Activated B cell treated with CpG ODN at 0.5 μM for 24 hours (primary cell): Measurements from ENCODE around the gene COA5. TPM values are rescaled to one million over a fixed set of nuclear protein-coding genes. Genes with fewer than 3 reads are reported as not detected.
A peak's percentile ranks its signal among the peaks of the same experiment; 100 is the strongest.

Source experiments
- ATAC-seq: fragments of 200-7000 bp; cut with Tn5 transposase; one replicate; pipeline ENCODE4 v1.10.0; 2021; ENCODE audit warnings: low read depth, mild to moderate bottlenecking, moderate library complexity
- CTCF ChIA-PET: fragments of 350-600 bp; sonication (Branson Sonifier 250); formaldehyde crosslinking; loops from one replicate; lab custom pipeline; 2021; ENCODE audit warnings: antibody characterized with exemption; lab: Charles Lee
- POLR2A ChIA-PET: fragments of 350-600 bp; sonication (Branson Sonifier 250); formaldehyde crosslinking; loops from one replicate; lab custom pipeline; 2021; ENCODE audit warnings: antibody characterized with exemption; lab: Charles Lee
- DNase-seq: peaks from one replicate; pipeline ENCODE4 v3.0.0; 2022
- H3K27ac Mint-ChIP-seq: one replicate; pipeline ENCODE4 v1.8.0; 2020; ENCODE audit warnings: mixed read lengths
- H3K27me3 Mint-ChIP-seq: one replicate; pipeline ENCODE4 v1.8.0; 2021; ENCODE audit warnings: mixed read lengths
- H3K36me3 Mint-ChIP-seq: one replicate; pipeline ENCODE4 v1.8.0; 2021; ENCODE audit warnings: low read depth, mixed read lengths
- H3K4me1 Mint-ChIP-seq: one replicate; pipeline ENCODE4 v1.8.0; 2021; ENCODE audit warnings: mixed read lengths
- H3K4me3 Mint-ChIP-seq: one replicate; pipeline ENCODE4 v1.8.0; 2020; ENCODE audit warnings: mild to moderate bottlenecking, mixed read lengths
- H3K9me3 Mint-ChIP-seq: one replicate; pipeline ENCODE4 v1.8.0; 2020; ENCODE audit warnings: mixed read lengths
- CTCF ChIP-seq: fragments of 200-600 bp; IDR thresholded peaks from one replicate; pipeline ENCODE4 v1.8.0; 2022; ENCODE audit warnings: antibody characterized with exemption, mild to moderate bottlenecking
- intact Hi-C: fragments of 100-400 bp; cut with micrococcal nuclease; formaldehyde crosslinking; loops from one replicate; pipeline ENCODE4 v1.15.1; 2024
- total RNA-seq: library from RNA; stranded (reverse); gene quantifications from 2 replicates; pipeline ENCODE4 v1.2.3, GENCODE V29; 2022

Gene COA5
- total RNA-seq, 1 donor from 2014 or later: 37.6 TPM

- ChIA-PET POLR2A (no interaction called here), CTCF (no interaction called here)
- no peak for ATAC-seq
- intact Hi-C loops: no loop called here
- no peak for DNase-seq
- H3K27me3 Mint-ChIP-seq: no peaks in the 10 kb centered on the region
- peaks cover 26% of the 10 kb centered on the region for H3K36me3 Mint-ChIP-seq
- H3K27ac Mint-ChIP-seq: no peak overlapping the region
- TF ChIP-seq CTCF: no peak
- H3K9me3 Mint-ChIP-seq: no peaks in the 10 kb centered on the region
- H3K4me1 Mint-ChIP-seq: peaks cover 10% of the 10 kb centered on the region
- no peak overlapping the region for H3K4me3 Mint-ChIP-seq
These were observed 35.3 kb upstream of the COA5 start for GRCh38 chr2:98643496-98644100.

GRCh38 chr2:98637401-98638147 lies 29.3 kb upstream of the COA5 start:
- peaks cover 37% of the 10 kb centered on the region for H3K36me3 Mint-ChIP-seq
- H3K27me3 Mint-ChIP-seq: no peaks in the 10 kb centered on the region
- ChIA-PET POLR2A (no interaction called here), CTCF (interaction anchor here (0.6 kb wide), 1 partner anchor 8 kb away, joined by 3 read pairs; no protein-coding TSS in a partner anchor)
- H3K4me3 Mint-ChIP-seq: peak overlapping the region; percentile 76
- TF ChIP-seq CTCF: no peak
- peak overlapping the region; percentile 83 for H3K27ac Mint-ChIP-seq
- no peak for DNase-seq
- ATAC-seq: peak; percentile 56
- H3K4me1 Mint-ChIP-seq: peaks cover 9% of the 10 kb centered on the region
- H3K9me3 Mint-ChIP-seq: no peaks in the 10 kb centered on the region
- intact Hi-C loops: no loop called here

GRCh38 chr2:98634406-98635092 lies 26.2 kb upstream of the COA5 start:
- no peak overlapping the region for H3K4me3 Mint-ChIP-seq
- TF ChIP-seq CTCF: no peak
- ATAC-seq (no peak), DNase-seq (no peak)
- H3K4me1 Mint-ChIP-seq: peaks cover 9% of the 10 kb centered on the region
- peaks cover 41% of the 10 kb centered on the region for H3K36me3 Mint-ChIP-seq
- intact Hi-C loops: no loop called here
- ChIA-PET CTCF (no interaction called here), POLR2A (no interaction called here)
- no peaks in the 10 kb centered on the region for H3K9me3 Mint-ChIP-seq
- no peaks in the 10 kb centered on the region for H3K27me3 Mint-ChIP-seq
- peak overlapping the region; percentile 4 for H3K27ac Mint-ChIP-seq

- H3K27me3 Mint-ChIP-seq: no peaks in the 10 kb centered on the region
- H3K4me3 Mint-ChIP-seq: no peak overlapping the region
- H3K27ac Mint-ChIP-seq: no peak overlapping the region
- H3K4me1 Mint-ChIP-seq: peaks cover under 1% of the 10 kb centered on the region
- TF ChIP-seq CTCF: no peak
- ChIA-PET POLR2A (interaction anchor here (0.5 kb wide), 1 partner anchor 46 kb away, joined by 4 read pairs; no protein-coding TSS in a partner anchor), CTCF (interaction anchor here (1.0 kb wide), 1 partner anchor 17 kb away, joined by 3 read pairs; no protein-coding TSS in a partner anchor)
- peaks cover 36% of the 10 kb centered on the region for H3K36me3 Mint-ChIP-seq
- no peak for ATAC-seq
- DNase-seq: no peak
- intact Hi-C loops: no loop called here
- no peaks in the 10 kb centered on the region for H3K9me3 Mint-ChIP-seq
These were observed 24.0 kb upstream of the COA5 start for GRCh38 chr2:98632351-98632750.

- no peak overlapping the region for H3K4me3 Mint-ChIP-seq
- ChIA-PET CTCF (interaction anchor here (1.3 kb wide), 1 partner anchor 26 kb away, joined by 3 read pairs; no protein-coding TSS in a partner anchor), POLR2A (interaction anchor here (0.7 kb wide), 1 partner anchor 132 kb away, joined by 3 read pairs; no protein-coding TSS in a partner anchor)
- TF ChIP-seq CTCF: no peak
- intact Hi-C loops: no loop called here
- H3K9me3 Mint-ChIP-seq: no peaks in the 10 kb centered on the region
- DNase-seq: no peak
- H3K27ac Mint-ChIP-seq: no peak overlapping the region
- no peak for ATAC-seq
- H3K4me1 Mint-ChIP-seq: no peaks in the 10 kb centered on the region
- H3K27me3 Mint-ChIP-seq: no peaks in the 10 kb centered on the region
- peaks cover 14% of the 10 kb centered on the region for H3K36me3 Mint-ChIP-seq
These were observed 15.3 kb upstream of the COA5 start for GRCh38 chr2:98623657-98624056.
